Measurements from ENCODE around the gene ZC3H4. TPM values are rescaled to one million over a fixed set of nuclear protein-coding genes. Genes with fewer than 3 reads are reported as not detected.

ZC3H4 gene
- total and polyA plus RNA-seq, 10 of the 15 experiments (the other 5 are each of a cell fraction or from before 2014, with no cell fraction given): 5.1 to 86.3 (median 15.5) TPM

DNA sequence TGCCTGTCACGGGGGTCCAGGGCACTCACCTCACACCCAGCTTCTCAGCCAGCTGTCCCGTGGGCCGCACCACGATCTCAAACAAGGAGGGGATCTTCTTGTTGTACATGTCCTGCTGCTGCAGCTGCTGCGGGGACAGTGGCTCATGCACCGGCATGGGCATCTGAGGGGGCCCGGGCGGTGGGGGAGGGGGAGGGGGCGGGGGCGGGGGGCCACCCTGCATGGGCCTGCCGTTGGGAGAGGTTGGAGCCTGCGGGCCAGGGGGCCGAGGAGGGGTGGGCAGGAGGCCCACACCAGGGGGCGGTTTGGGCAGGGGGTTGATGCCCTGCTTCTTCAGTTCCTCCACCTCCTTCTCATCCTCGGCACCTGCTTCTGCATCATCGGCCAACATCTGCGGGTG lies 41.3 kb downstream of the ZC3H4 start:
- H3K36me3 ChIP-seq (ENCODE audit: control insufficient read depth in 2 of 2, insufficient read depth in 2 of 2, low read length in 1 of 2): peaks cover 34 to 60% of the 10 kb centered on the region in 2 experiments
- H3K4me1 ChIP-seq (ENCODE audit: control insufficient read depth, insufficient read depth, low read length): no peaks in the 10 kb centered on the region
- TF ChIP-seq POLR2AphosphoS2 (IDR thresholded peaks at IDR 0.05; ENCODE audit: low read depth, low read length): no peak
- TF ChIP-seq ZBTB4 (CRISPR knock-in tag; IDR thresholded peaks at IDR 0.05): no peak
- no peak for TF ChIP-seq IKZF1 (conservative IDR thresholded peaks at IDR 0.05)
- TF ChIP-seq, protein P1, sequence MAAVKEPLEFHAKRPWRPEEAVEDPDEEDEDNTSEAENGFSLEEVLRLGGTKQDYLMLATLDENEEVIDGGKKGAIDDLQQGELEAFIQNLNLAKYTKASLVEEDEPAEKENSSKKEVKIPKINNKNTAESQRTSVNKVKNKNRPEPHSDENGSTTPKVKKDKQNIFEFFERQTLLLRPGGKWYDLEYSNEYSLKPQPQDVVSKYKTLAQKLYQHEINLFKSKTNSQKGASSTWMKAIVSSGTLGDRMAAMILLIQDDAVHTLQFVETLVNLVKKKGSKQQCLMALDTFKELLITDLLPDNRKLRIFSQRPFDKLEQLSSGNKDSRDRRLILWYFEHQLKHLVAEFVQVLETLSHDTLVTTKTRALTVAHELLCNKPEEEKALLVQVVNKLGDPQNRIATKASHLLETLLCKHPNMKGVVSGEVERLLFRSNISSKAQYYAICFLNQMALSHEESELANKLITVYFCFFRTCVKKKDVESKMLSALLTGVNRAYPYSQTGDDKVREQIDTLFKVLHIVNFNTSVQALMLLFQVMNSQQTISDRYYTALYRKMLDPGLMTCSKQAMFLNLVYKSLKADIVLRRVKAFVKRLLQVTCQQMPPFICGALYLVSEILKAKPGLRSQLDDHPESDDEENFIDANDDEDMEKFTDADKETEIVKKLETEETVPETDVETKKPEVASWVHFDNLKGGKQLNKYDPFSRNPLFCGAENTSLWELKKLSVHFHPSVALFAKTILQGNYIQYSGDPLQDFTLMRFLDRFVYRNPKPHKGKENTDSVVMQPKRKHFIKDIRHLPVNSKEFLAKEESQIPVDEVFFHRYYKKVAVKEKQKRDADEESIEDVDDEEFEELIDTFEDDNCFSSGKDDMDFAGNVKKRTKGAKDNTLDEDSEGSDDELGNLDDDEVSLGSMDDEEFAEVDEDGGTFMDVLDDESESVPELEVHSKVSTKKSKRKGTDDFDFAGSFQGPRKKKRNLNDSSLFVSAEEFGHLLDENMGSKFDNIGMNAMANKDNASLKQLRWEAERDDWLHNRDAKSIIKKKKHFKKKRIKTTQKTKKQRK (IDR thresholded peaks at IDR 0.05; ENCODE audit: low read depth, low read length): no peak
- no peak for TF ChIP-seq RBBP5 (conservative IDR thresholded peaks at IDR 0.05)
- TF ChIP-seq, protein P2, sequence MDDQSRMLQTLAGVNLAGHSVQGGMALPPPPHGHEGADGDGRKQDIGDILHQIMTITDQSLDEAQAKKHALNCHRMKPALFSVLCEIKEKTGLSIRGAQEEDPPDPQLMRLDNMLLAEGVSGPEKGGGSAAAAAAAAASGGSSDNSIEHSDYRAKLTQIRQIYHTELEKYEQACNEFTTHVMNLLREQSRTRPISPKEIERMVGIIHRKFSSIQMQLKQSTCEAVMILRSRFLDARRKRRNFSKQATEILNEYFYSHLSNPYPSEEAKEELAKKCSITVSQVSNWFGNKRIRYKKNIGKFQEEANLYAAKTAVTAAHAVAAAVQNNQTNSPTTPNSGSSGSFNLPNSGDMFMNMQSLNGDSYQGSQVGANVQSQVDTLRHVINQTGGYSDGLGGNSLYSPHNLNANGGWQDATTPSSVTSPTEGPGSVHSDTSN (IDR thresholded peaks at IDR 0.05; ENCODE audit: insufficient replicate concordance, low read depth, low read length): no peak
- no peak for TF ChIP-seq BHLHE40 (IDR thresholded peaks at IDR 0.05; ENCODE audit: borderline replicate concordance in 1 of 2, low read depth in 2 of 2, low read length in 1 of 2)
- TF ChIP-seq STAT3 (IDR thresholded peaks at IDR 0.05; ENCODE audit: low read depth, low read length): no peak
- TF ChIP-seq MXI1 (IDR thresholded peaks at IDR 0.05; ENCODE audit: low read depth, low read length): no peak
- FAIRE-seq (no peak), DNase-seq (ENCODE audit: low read depth, low spot score) (no peak), ATAC-seq (no peak)
- no peak overlapping the region for H2AFZ ChIP-seq (ENCODE audit: control insufficient read depth, low read depth, low read length)
- ChIA-PET SMC1A (ENCODE audit: uncharacterized antibody, unreplicated experiment) (no interaction called here), RAD21 (ENCODE audit: unreplicated experiment) (no interaction called here), CTCF (no interaction called here), POLR2A (no interaction called here)
- no peaks in the 10 kb centered on the region for H3K79me2 ChIP-seq (ENCODE audit: control insufficient read depth, insufficient read depth, low read length)
- intact Hi-C loops (cut with micrococcal nuclease; ENCODE audit: unreplicated experiment) (no loop called here), in situ Hi-C loops (cut with MboI) (no loop called here)
- H4K20me1 ChIP-seq (ENCODE audit: control insufficient read depth, insufficient read depth): peaks cover 4% of the 10 kb centered on the region
- H3K4me3 ChIP-seq: no peak overlapping the region
- 99% methylated on average over 10 of the region's 17 CpGs for WGBS (ENCODE audit: insufficient coverage, insufficient replicate concordance, low lambda C conversion rate, missing lambda C conversion rate)
- no peaks in the 10 kb centered on the region for H3K9me3 ChIP-seq (replicated peaks; ENCODE audit: control insufficient read depth, insufficient read depth, low read length)
- H3K4me2 ChIP-seq (ENCODE audit: control insufficient read depth, insufficient read depth): no peak overlapping the region
- no peak overlapping the region for H3K9ac ChIP-seq (ENCODE audit: control insufficient read depth, insufficient read depth, low read length)
- H3K27me3 ChIP-seq (replicated peaks in 1 of 2; ENCODE audit: control insufficient read depth in 2 of 2, insufficient read depth in 2 of 2, low read length in 1 of 2): no peaks in the 10 kb centered on the region
- BruUV-seq (replicated peaks): no TSS peak
- H3K27ac ChIP-seq (ENCODE audit: control insufficient read depth, insufficient read depth): no peak overlapping the region

Measured in GM12878 (cell line).